HUDEP-2 (cell line): ENCODE measurements around the gene NCKAP5.

Experiments used
- DNase-seq, 76 experiments: peaks; one replicate each; lab custom pipeline; 2025; ENCODE audit not compliant: unreplicated experiment in 76 of 76; lab: John Stamatoyannopoulos, UW

The NCKAP5 gene

DNA sequence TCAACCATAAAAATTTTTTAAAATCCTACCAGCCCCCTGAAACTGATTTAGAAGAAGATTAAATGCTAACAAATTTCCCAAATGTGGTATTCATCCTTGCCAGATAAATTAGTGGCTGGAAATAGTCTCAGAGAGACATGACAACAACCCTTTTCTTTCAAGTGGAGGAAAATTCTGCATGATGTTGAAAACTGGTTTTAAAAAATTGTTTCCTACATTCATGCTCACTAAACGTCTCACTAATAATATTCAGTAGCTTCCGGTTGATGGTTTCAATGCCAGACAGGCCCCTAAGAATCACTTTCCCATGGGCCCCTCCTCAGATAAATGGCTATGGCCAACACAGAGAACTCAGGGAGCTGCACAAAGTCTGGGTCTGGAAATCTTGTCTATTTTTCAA lies 43.2 kb downstream of the NCKAP5 start:
- no peak for DNase-seq

DNA sequence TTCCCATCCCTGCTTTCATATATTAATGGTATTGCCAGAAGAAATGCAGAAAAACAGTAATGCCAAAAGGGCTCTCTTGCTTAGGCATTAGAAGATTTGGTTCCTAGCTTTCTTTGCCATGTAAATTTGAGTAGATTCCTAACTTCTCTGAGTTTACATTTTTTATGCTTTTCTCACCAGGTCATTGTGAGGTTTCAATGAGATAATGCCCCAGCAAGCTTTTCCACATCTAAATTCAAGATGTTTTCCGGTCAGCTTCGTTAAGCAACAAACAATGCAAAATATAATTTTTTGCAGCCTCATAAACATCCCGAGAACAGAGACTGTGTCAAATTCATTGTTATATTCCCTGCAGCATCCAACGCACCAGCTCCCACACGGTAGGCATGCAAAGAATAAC lies 44.9 kb downstream of the NCKAP5 start:
- DNase-seq, result no peak

- no peak for DNase-seq
Measured at GRCh38 chr2:133522204-133522603, 46.1 kb downstream of the NCKAP5 start.

DNA sequence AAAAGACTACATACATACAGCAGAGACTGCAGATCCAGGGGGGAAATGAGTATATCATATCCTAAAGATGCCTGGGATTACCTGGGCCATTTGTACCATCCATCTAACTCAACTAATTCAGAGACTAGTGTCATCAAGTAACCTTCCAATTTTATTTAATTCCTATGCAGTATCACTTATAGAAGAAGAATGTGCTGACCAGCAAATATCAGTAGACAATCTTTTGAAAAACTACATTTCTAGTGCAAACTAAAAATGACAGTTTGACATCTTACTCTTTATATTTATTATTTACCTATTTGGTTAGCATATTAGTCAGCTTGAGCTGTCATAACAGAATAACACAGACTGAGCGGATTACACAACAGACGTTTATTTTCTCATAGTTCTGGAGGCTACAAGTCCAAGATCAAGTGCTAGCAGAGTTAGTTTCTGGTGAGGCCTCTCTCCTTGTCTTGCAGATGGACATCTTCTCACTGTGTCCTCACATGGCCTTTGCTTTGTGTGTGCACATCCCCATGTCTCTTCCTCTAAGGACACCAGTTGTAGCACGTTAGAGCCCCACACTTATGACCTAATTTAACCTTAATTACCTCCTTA lies 47.0 kb downstream of the NCKAP5 start:
- no peak for DNase-seq

DNA sequence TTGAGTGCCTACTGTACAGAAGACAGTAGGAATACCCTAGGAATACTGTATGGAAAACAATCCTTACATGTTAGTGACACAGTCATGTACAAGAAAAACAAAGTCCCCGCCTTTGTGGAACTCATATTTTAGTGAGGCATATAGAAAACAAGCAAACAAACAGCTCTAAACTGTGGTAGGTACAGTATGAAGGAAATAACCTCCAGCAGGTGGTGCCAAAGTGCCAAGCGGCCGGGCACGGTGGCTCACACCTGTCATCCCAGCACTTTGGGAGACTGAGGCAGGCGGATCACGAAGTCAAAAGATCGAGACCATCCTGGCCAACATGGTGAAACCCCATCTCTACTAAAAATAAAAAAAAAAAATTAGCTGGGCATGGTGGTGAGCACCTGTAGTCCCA lies 48.6 kb downstream of the NCKAP5 start:
- peak in 1 of 76 experiments; percentile 2 for DNase-seq

DNA sequence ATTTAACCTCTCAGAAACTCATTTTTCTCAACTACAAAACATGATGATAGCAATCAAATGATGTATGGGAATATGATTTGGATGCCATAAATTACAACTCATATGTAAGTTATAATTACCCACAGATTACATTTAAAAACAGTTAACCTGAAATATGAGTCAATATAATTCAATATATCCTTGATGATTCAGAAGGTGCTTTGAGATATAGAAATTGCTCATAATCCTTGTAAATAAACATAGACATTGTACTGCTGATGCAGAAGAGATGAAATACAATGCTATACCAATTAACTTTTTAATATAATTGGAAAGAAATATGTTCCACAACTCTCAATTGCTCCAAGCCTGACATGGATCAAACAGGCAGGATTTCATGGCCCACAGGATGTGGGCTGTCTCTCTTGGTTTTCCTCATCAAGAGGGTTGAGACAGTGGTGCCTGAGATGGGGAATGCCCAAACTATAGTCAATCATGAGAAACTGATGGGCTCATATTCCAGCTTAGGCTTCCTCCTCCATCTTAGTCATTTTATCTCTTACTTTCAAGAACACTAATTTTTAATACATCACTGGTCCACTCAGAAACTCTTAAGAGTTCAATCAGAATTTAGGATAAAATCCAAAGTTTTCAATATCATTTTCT lies 49.4 kb downstream of the NCKAP5 start:
- no peak for DNase-seq

DNA sequence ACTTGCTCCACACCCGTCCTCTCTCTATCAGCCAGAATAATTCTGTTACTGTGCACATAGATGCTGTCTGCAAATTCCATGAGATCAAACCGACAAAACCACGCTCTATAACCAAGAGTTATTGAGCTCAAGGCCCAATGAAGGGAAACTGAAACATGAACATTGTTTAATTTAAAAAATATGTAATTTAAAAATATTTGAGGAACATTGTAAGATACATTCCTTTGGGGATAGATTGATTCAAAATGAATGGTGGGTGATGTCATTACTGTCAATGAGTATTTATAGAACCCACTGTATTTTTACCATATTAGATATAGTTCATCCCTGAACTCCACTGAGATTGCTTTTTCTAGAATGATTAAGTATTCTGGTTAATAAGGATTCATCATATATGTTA lies 50.4 kb downstream of the NCKAP5 start:
- no peak for DNase-seq

DNA sequence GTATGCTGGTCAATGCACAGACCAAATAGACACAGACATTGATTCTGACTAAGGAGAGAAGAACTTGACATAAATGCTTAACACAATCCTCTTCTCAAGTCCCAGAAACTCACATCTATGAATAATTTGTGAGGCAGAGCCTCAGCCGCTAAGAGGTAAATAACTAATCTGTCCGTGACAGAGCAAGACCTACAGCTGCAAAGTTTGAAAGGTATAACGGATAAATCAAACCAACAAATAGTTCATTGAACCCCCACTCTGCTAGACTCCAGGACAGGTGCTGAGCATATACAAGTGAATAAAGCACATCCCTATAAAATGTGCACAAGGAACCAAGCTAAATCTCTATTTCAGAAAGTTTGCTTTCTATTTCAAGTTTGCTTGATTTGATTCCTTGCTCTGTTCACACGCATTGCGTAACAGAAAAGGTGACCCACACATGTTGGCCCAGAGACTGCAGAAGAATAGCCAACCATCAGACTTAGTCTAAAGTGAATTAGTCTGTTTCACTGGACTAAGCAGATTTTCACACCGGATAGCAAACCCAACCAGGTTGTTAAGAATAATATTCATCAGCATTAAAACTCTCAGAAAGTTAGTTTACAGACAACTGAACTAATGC lies 51.7 kb downstream of the NCKAP5 start:
- DNase-seq, result no peak

DNA sequence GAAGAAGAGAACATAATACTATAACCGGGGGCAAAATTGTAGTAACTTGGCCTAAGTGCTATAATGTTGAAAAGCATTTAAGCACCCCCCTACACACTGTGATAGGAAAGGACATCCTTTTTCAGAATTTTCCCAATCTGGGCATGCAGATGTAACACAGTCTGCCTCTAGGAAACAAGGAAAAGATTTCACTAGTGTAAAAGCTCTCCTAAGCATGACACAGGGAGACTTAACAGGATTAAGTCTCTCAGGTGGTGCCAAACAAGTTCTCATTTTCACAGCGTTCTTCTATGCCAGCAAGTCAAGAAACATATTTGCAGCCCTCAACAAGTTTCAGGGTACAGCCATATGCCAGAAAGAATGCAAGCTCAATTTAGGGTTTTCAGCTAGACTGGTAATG lies 53.0 kb downstream of the NCKAP5 start:
- no peak for DNase-seq

DNA sequence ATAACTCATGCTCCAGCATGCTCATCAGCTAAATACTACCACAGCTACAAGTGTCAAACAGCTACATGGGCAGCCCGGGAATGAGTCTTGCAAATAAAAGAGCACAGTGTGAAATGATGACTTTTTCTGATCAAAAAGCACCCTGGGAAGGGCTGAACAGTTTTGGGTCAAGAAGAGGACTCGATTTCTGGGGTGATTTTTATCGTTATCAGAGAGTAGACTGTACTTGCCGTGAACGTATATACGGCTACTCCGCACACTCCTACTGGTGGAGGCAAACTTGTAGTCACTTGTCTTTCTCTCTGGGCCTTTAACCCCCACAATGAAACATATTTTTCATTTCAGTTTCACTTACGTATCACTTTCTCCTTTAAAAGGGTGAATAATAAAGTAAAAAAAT lies 54.4 kb downstream of the NCKAP5 start:
- DNase-seq, result no peak

GRCh38 chr2:133512121-133512520 lies 56.1 kb downstream of the NCKAP5 start:
- DNase-seq, result no peak

GRCh38 chr2:133511679-133512078 lies 56.6 kb downstream of the NCKAP5 start:
- no peak for DNase-seq

DNA sequence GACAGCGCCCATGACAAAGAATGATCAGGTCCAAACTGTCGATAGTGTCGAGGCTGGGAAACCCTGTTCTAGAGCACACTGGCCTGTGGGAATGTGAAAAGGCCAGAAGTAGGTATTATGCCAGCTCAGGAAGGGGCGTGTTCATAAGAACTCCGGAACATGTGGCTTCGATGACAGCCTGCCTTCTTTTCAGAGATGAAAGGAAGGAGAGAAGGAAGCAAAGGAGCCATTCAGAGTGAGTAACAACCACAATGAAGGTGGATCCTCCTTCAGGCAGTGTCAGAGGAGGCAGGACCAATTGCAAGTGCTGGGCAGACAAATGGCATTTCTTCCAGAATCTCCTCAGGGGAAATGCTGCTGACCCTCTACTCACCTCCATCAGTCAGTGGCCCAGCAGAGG lies 58.5 kb downstream of the NCKAP5 start:
- no peak for DNase-seq

DNA sequence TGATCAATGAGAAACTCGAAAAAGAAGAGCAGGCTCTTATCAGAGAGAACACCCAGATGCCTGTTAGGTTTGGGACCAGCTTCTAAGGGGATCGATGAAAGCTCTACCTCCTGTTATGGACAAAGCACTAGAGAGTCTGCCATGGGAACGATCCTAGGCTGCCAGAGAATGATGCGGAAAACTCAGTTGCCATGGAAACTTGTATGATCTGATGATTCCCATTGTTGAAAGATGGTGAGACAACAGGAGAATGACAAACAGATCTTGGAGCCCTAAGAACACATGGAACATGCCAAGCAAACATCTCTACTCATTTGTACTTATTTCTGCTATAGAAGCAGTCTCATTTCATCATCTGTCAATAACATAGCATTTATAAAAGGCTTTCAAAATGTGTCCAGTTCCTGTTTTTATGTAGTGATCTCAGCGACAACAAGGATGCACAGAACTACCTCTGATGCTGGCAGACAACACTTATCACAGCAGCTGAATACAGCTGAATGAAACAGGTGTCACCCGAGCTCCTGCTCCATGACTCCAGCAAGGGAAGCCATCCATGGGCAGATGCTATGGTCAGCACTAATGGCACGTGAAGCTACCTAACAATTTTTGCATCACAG lies 59.6 kb downstream of the NCKAP5 start:
- no peak for DNase-seq

DNA sequence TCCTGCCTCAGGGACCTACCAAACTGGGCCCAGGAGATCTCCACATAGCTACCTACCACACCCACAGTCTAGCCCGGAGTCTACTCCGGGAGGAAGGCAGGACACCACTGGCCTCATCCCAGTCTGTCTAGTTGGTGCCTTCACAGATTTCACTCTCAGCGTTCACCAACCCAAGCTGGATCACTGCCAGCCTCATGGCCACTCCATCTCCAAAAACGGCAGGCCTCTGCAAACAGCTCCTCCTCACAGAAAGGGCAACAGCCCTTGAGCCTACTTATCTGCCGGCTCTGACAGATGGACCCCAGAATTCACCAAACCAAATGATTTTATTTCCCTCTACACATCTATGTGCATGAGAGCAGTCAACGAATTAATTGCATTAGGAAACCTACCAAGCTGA lies 61.3 kb downstream of the NCKAP5 start:
- DNase-seq, result no peak

- DNase-seq, result no peak
Measured at GRCh38 chr2:133504566-133505505, 63.4 kb downstream of the NCKAP5 start.

DNA sequence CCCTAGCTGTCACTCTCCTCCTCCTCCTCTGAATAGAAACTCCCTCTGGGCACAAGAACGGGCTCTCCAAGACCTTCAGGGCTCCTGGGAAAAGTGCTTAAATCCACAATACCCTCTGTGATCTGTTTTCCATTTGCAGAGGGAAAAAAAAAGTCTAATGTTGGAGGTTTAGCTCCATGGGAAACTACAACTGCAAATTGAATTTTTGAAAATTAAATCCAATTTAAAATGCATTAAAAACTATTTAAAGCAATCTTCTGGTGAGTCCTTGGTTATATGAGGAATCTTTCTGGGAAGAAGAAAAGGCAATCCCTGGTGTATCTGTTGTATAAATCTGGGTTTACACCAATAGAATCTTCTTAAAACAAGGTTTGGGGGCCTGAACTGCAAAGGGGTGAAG lies 64.3 kb downstream of the NCKAP5 start:
- no peak for DNase-seq

DNA sequence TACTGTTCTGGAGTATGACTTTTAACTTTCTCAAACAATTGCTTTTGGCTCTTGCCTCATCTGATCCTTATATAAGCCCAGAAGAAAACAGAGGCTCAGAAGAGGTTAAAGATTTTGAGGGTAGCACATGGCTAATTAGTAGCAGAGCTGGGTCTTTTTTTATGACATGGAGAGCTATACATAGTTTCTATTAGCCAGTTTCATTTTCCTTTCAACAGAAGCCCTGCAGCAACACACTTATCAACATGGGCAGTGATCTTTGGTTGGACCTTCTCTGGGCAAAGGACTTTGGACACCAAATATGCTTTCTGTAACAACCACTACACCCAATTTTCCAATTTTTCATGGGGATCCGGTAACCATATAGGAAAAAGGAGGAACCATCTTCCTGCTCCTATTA lies 64.9 kb downstream of the NCKAP5 start:
- no peak for DNase-seq

- DNase-seq, result no peak
Measured at GRCh38 chr2:133502678-133503077, 65.6 kb downstream of the NCKAP5 start.

GRCh38 chr2:133500917-133501316 lies 67.3 kb downstream of the NCKAP5 start:
- no peak for DNase-seq
